ENCODE results near the gene HELZ. TPM values are rescaled to one million over a fixed set of nuclear protein-coding genes. Genes with fewer than 3 reads are reported as not detected.
"Not testable (repeated sequence)": the region's sequence is repeated elsewhere in the genome, so short reads cannot be mapped to it uniquely, and the experiment has no call there.

HELZ gene
- polyA plus RNA-seq, 3 donors, result 2.9 to 9.1 (median 8.4) TPM

DNA sequence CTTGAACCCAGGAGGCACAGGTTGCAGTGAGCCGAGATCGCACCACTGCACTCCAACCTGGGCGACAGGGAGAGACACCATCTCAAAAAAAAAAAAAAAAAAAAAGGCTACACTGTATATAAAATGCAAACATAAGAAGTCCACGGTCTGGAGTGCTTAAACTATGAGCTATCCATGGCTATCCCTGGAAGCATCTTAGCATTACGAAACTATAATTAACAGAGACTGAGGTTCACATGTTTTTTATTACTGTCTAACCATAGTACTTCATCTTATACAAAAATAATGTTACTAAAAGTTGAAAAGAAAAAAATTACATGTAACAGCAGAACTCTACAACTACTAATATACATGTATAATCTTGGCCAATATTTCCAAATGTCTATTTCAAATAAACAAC, 32.8 kb downstream of the HELZ start:
- no peak overlapping the region for H3K27ac ChIP-seq (ENCODE audit: low read depth, low read length)
- 88 to 90% (median 89%) methylated on average over 5 of the region's 5 CpGs for WGBS, 3 donors

DNA sequence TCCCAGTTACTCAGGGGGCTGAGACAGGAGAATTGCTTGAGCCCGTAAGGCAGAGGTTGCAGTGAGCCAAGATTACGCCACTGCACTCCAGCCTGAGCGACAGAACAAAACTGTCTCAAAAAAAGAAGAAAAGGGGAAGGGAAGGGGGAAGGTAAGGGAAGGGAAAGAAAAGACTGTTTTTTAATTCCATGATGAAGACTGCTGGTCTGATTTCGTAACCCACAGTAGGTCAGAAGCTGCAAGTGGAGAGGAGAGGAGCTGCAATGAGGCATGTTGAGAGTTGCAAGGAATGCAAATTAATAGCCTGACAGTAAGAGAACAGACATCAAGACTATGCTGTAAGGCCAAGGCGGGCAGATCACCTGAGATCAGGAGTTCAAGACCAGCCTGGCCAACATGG, 33.3 kb downstream of the HELZ start:
- no peak overlapping the region for H3K27ac ChIP-seq (ENCODE audit: low read depth, low read length)
- 58 to 87% (median 70%) methylated on average over 5 of the region's 5 CpGs for WGBS, 3 donors

DNA sequence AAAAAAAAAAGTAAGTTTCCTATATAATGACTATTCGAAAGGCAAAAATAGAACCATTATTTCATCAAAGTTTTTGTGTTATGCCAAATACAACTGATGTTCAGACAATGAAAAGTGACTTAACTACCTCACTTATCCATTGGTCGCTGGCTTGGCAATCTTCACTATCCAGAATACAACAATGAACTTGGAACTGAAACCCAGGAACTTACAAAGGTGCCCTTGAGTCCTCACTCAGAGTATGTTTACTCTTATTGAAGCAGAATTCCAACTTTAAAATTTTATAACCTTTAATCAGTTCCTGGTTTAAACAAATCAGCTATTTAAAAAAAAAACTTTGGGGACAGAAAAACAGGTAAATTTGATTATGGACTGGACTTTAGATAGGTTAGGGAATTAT, 34.1 kb downstream of the HELZ start:
- 50 to 81% (median 70%) methylated on average over 2 of the region's 2 CpGs for WGBS, 3 donors
- H3K27ac ChIP-seq (ENCODE audit: low read depth, low read length), result no peak overlapping the region

DNA sequence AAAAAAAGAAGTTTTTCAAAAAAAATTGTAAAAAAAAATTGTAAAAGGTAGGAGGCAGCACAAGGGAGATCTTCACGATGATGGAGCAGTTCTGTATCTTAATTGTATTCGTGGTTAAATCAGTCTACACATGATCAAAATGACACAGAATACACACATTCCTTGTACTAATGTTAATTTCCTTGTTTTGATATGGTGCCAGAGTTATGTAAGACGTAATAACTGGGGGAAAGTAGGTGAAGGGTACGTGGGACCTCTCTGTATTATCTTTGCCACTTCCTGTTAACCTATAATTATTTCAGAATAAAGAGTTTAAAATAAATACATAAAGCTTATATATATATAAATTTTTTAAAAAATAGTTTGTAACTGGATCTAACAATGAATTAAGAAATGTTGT, 36.8 kb downstream of the HELZ start:
- 34 to 51% (median 44%) methylated on average over 4 of the region's 4 CpGs for WGBS, 3 donors
- no peak overlapping the region for H3K27ac ChIP-seq (ENCODE audit: low read depth, low read length)

DNA sequence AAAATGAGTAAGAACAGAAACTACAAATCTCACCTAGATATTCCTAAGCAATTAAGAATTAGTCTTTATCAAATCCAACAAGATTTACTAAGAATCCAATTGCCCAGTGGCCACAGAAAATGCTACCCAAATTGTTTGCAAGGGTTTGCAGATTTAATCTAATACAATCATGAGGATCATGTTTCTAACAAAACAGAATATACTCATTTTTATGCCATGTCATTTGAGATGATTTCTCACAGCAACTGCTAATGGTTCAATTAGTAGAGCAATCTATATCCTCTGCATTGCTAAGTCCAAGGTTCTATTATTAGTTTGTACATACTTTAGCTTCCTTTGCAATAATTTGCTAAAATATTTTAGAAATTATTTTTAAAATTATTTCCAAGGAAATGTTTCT, 41.2 kb downstream of the HELZ start:
- H3K27ac ChIP-seq (ENCODE audit: low read depth, low read length), result no peak overlapping the region

DNA sequence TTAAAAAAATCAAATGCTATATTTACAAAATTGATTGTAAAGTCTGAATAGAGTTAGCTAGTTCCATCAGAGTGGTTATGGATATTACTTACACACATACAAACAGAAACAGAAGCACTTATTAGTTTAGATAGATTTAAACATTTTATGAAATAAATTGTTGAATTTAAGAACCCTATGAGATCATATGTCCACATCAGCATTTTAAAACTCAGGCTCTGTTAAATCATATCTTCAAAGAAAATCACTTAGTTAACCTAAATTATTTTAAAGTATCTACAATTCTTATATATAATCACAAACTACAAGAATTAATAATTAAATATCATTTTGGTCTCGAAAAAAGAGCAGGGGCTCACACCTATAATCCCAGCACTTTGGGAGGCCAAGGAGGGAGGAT, 42.5 kb downstream of the HELZ start:
- H3K27ac ChIP-seq (ENCODE audit: low read depth, low read length), result no peak overlapping the region
- 93 to 98% (median 94%) methylated on average over 1 of the region's 1 CpG for WGBS, 3 donors

DNA sequence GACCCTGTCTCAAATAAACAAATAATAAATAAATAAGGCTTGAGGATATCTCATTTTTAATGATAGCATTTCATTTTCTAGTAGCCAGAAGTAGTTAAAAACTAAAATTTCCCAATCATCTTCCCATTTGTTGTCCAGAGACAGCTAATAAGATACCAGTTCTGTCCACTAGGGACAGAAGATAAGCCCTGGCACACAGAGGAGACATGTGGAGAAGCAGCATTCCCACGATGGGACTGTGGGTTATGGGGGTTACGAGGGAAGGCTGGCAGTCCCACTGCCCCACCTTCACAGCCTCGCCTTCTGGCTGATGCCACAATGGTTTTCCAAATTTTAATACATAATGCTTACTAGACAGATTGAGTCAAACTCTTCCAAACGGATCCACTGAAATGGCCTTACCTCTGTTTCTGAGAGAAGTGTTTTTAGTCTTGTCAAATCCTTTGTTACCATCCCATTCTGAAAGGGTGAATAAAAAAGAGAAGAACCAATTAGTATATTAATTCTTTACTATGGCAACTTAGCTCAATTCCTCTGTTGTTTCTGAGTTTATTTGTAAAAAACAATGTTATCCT, 44.2 kb downstream of the HELZ start:
- WGBS, 3 donors, result 91 to 94% (median 93%) methylated on average over 4 of the region's 4 CpGs
- no peak overlapping the region for H3K27ac ChIP-seq (ENCODE audit: low read depth, low read length)

DNA sequence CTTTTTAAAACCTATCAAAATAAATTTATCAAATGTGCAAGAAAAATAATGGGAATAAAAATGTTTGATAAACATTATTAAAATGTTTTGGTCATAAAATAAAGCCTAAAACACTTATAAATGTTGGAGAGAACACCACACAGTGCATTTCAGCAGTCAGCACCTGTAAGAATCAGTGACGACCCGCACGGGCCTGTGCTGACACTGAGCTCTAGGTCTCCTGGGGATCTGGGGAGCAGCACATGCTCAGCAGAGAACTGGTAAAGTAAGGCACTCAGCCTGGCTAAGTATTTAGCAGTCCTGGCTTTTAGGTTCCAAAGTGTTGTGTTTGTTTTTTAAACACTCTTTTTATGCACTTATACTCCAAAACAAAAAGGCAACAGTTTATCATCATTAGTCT, 46.9 kb downstream of the HELZ start:
- 63 to 82% (median 67%) methylated on average over 3 of the region's 3 CpGs for WGBS, 3 donors
- H3K27ac ChIP-seq (ENCODE audit: low read depth, low read length), result no peak overlapping the region

DNA sequence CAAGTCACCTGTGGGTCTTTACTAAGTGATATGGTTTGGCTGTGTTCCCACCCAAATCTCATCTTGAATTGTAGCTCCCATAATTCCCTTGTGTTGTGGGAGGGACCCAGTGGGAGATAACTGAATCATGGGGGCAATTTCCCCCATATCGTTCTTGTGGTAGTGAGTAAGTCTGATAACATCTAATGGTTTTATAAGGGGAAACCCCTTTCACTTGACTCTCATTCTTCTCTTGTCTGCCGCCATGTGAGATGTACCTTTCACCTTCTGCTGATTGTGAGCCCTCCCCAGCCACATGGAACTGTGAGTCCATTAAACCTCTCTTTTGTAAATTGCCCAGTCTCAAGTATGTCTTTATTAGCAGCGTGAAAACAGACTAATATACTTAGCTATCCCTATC, 48.0 kb downstream of the HELZ start:
- 78 to 96% (median 82%) methylated on average over 3 of the region's 3 CpGs for WGBS, 3 donors

DNA sequence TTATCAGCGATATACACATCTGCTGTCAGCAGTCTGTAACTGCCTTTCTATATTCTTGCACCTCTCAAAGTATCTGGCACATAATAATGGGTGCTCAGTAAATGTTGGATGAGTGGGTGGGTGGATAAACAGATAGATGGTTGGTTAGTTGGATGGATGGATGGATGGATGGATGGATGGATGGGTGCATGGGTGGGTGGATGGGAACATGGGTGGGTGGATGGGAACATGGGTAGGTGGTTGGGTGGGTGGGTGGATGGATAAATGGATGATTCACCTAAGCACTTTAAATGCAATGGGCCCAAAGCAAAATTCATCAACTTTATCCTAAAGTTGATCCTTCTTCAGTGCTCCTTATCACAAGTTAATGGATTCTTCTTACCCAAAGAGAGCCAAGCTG, 48.6 kb downstream of the HELZ start:
- no peak overlapping the region for H3K27ac ChIP-seq (ENCODE audit: low read depth, low read length)
- WGBS, 3 donors, result 97 to 100% (median 99%) methylated on average over 1 of the region's 1 CpG

More for the DNA sequence above, 48.0 kb downstream of the HELZ start:
- not testable (repeated sequence) for H3K27ac ChIP-seq (ENCODE audit: low read depth, low read length)

DNA sequence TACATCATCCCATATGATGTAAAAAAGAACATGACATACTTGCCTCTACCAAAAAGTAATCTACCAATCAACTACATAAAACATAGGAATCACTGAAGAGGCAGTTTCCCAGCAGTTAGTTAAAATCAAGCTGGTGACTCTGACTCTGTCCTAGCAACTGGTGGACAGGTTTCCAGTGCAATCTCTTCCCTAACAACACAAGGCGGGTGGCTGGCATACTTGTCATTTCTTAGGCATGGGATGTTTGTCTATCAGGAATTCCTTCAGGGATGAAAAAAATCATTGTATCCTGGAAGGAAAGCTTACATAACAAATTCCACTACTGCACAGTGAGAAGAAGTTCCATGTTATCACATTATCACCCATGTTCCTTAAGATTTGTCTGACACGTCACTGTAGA, 50.9 kb downstream of the HELZ start:
- WGBS, 3 donors, result 79 to 95% (median 86%) methylated on average over 2 of the region's 2 CpGs
- H3K27ac ChIP-seq (ENCODE audit: low read depth, low read length), result no peak overlapping the region

DNA sequence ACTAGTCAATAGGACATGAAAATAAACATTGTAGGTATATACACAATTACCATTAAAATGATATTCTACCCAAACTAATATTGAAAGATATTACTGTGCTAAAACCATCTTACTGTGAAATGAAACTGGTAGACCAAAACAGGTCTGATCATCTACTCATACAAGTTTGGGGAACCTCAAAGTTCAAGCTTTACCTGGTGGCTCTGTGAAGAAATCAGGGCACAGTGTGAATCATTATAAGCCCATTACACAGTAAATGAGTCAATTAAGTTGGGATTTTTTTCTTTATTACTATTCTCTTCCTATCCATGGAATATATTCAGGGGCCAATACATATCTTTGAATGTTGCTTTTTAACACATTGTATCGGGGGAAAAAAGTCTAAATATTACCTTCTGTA, 57.1 kb downstream of the HELZ start:
- WGBS, 3 donors, result 94 to 98% (median 95%) methylated on average over 1 of the region's 1 CpG
- no peak overlapping the region for H3K27ac ChIP-seq (ENCODE audit: low read depth, low read length)

DNA sequence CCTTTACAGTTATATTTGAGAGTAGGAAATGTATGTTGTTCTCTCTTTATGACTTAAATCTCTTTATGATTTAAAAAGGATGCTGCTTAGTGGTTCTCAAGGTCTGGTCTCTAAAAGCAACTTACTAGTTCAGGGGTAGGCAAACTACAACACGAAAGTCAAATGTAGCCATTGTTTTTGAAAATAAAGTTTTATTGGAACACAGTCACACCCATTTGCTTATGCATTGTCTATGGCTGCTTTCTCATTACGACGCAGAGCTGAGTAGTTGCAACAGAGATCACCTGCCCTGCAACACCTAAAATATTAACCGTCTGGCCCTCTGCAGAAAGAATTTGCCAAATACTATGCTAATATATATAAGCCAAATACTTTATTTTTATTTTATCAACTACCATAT, 58.2 kb downstream of the HELZ start:
- WGBS, 3 donors, result 96 to 98% (median 98%) methylated on average over 4 of the region's 4 CpGs
- no peak overlapping the region for H3K27ac ChIP-seq (ENCODE audit: low read depth, low read length)

DNA sequence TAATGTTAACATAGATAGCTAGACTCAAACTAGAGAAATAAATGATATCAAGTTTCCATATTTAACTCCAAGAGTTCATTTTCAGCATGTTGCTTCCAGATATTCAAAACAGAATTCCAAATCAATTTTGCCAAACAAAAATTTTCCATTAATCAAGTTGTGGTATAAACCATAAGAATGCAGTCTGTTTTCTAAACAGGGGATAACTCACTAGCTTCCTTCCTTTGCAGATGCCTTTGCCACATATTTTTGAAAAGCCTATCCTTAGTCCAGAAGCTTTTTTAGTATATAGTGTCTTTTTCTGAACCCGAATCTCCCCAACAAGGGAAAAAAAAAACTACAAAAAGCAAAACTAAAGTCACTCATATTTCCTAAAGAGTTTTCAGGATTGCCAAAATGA, 61.5 kb downstream of the HELZ start:
- 63 to 69% (median 67%) methylated on average over 1 of the region's 1 CpG for WGBS, 3 donors
- H3K27ac ChIP-seq (ENCODE audit: low read depth, low read length), result no peak overlapping the region

DNA sequence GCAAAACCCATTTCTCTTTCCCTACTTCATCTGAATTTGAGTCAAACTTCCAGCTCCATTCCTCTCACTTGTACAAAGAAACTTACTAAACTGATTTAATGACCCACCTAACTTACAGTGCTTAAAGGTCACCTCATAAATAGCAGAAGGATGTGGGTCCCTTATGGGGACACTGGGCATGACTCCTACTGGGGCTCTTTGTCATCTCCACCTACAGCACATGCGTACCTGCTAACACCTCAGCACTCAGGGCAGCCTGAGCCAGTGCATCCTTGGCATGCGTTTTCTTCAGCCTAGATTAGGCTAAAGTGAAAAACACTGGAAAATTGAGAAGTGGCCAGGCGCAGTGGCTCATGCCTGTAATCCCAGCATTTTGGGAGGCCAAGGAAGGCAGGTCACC, 63.2 kb downstream of the HELZ start:
- no peak overlapping the region for H3K27ac ChIP-seq (ENCODE audit: low read depth, low read length)
- 91 to 98% (median 97%) methylated on average over 3 of the region's 3 CpGs for WGBS, 3 donors

DNA sequence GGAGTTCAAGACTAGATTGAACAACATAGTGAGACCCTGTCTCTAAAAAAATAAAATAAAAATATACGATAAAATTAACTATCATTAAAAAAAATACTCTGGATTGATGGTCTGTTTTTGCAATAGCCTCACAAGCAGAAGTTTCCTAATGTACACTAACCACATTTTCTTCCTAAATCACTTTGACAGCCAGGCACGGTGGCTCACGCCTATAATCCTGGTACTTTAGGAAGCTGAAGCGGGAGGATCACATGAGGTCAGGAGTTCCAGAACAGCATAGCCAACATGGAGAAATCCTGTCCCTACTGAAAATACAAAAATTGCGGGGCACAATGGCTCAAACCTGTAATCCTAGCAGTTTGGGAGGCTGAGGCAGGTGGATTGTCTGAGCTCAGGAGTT, 64.7 kb downstream of the HELZ start:
- no peak overlapping the region for H3K27ac ChIP-seq (ENCODE audit: low read depth, low read length)
- whole genome bisulfite sequencing, 3 donors, result 67 to 91% (median 67%) methylated on average over 5 of the region's 5 CpGs

DNA sequence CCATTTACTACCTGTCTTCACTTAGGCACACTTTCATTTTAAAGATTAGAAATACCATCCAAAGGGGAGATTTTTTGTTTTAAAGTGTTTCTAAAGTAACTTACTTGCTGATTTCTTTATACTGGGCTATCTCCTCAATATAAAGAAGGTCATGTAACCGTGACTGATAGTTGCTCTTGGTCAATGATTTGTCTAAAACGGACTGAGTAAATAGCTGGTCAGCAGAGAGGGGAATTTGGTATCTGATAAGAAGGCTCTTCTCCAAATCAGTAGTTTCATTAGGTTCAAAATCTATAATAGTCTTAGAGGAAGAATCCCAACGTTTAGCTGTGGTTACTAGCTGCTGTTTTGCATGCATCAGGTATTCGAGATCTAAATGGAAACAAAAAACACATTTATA, 66.4 kb downstream of the HELZ start:
- H3K27ac ChIP-seq (ENCODE audit: low read depth, low read length), result no peak overlapping the region
- WGBS, 3 donors, result 69 to 93% (median 92%) methylated on average over 4 of the region's 4 CpGs

DNA sequence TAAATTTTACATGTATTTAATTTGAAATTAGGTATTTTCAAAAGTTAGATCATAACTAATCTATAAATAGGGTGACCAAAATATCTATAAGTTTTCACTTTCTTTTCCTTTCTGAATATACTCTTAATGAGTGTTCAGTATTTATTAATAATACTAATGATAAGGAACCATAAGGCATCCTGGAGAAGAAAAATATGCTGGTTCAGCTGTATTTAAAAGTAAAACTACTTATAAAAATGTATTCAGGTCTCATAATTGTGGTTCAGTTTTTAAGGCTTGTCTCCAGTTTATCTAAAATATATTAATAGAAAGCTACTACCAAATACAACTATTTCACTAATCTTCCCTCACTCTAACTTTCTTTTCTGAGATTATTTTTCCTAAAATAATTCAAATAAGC, 67.3 kb downstream of the HELZ start:
- no peak overlapping the region for H3K27ac ChIP-seq (ENCODE audit: low read depth, low read length)

DNA sequence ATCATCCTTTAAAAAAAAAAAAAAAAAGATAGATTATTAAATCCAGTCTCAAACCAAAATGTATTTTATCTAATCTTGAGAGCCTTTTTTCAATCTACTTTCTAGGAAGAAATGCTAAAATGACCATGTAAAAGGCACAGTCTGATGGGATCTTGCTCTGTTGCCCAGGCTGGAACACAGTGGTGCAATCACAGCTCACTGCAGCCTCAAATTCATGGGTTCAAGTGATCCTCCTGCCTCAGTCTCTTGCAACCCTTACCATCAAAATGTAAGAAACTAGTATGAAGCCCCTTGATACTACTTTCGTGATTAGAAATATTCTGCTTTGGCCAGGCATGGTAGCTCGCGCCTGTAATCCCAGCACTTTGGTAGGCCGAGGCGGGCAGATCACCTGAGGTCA, 70.8 kb downstream of the HELZ start:
- H3K27ac ChIP-seq (ENCODE audit: low read depth, low read length), result no peak overlapping the region
- 96 to 100% (median 98%) methylated on average over 5 of the region's 5 CpGs for WGBS, 3 donors

DNA sequence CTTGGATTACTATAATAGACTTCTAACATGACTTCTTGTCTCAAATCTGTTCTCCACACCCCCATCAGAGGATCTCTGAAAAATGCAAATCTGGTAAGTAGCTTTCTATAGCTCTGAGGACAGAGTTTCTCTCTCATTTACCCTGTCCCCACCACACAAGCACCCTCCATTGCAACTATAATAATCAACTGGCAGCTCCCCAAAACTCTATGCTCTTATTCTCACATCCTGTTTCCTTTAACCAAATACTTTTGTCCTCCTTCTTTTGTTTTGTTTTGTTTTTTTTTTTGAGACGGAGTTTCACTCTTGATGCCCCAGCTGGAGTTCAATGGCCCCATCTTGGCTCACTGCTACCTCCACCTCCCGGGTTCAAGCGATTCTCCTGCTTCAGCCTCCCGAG, 73.4 kb downstream of the HELZ start:
- WGBS, 3 donors, result 88 to 94% (median 88%) methylated on average over 4 of the region's 4 CpGs
- no peak overlapping the region for H3K27ac ChIP-seq (ENCODE audit: low read depth, low read length)

DNA sequence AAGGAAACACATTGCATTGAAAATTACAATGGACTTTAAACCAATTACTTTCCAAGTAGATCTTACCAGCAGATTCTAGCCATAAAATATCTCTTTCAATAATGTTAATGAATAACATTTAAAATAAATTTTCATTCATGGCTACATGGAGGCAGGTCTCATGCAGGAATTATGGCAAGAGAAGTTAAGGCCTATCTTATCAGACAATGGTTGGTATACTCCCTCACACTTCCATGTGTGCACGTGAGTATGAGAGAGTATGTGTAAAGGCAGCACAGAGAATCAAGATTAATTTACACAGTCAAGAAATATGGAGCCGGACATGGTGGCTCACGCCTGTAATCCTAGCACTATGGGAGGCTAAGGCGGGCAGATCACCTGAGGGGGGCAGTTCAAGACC, 76.5 kb downstream of the HELZ start:
- no peak overlapping the region for H3K27ac ChIP-seq (ENCODE audit: low read depth, low read length)
- WGBS, 3 donors, result 90 to 94% (median 92%) methylated on average over 4 of the region's 4 CpGs

Measured in adipose tissue (tissue), 3 donors.